Caco-2 (cell line): ENCODE data around the gene FBXO48. TPM values are rescaled to one million over a fixed set of nuclear protein-coding genes. Genes with fewer than 3 reads are reported as not detected.

Experiments used
- BruUV-seq: library from RNA; stranded (reverse); fragments of 400-500 nt; replicated peaks from 2 replicates; lab custom pipeline; 2021; lab: Mats Ljungman, UMichigan
- CTCF ChIA-PET: fragments of 300-600 bp; sonication (Branson Sonifier 250); formaldehyde crosslinking; loops from one replicate; lab custom pipeline; 2022; ENCODE audit warnings: antibody characterized with exemption; lab: Charles Lee
- POLR2A ChIA-PET: fragments of 300-600 bp; sonication (Branson Sonifier 250); formaldehyde crosslinking; loops from one replicate; lab custom pipeline; 2022; ENCODE audit warnings: antibody characterized with exemption; lab: Charles Lee
- DNase-seq, 2 experiments: peaks; one replicate each; pipeline versions ENCODE4 v3.0.0 to v3.0.0-alpha.2; 2020 to 2022
- H3K27me3 ChIP-seq: replicated peaks from 2 replicates; pipeline ENCODE4 v1.6.0; 2011; ENCODE audit warnings: low read length; ENCODE audit not compliant: control insufficient read depth, insufficient read depth
- H3K36me3 ChIP-seq: 2 replicates; pipeline ENCODE4 v1.5.1; 2011; ENCODE audit warnings: low read length; ENCODE audit not compliant: control insufficient read depth, insufficient read depth
- H3K4me1 ChIP-seq: fragments of 250-450 bp; sonication (Bioruptor Pico); 2 replicates; pipeline ENCODE4 v1.5.1; 2020; ENCODE audit warnings: mild to moderate bottlenecking
- H3K4me3 ChIP-seq: 2 replicates; pipeline ENCODE4 v1.5.1; 2011; ENCODE audit warnings: low read depth, mild to moderate bottlenecking, control low read depth, low read length
- H3K9me3 ChIP-seq: fragments of 250-450 bp; sonication (Bioruptor Pico); 2 replicates; pipeline ENCODE4 v1.5.1; 2020; ENCODE audit warnings: mild to moderate bottlenecking, moderate library complexity
- H3K27ac Mint-ChIP-seq: one replicate; pipeline ENCODE4 v1.8.0; 2022; ENCODE audit warnings: mixed read lengths; ENCODE audit not compliant: unreplicated experiment
- H3K27me3 Mint-ChIP-seq: one replicate; pipeline ENCODE4 v1.8.0; 2022; ENCODE audit warnings: mixed read lengths; ENCODE audit not compliant: insufficient read depth, unreplicated experiment
- H3K36me3 Mint-ChIP-seq: one replicate; pipeline ENCODE4 v1.8.0; 2022; ENCODE audit warnings: mild to moderate bottlenecking, mixed read lengths; ENCODE audit not compliant: insufficient read depth, unreplicated experiment
- H3K4me1 Mint-ChIP-seq: one replicate; pipeline ENCODE4 v1.8.0; 2022; ENCODE audit warnings: low read depth, mixed read lengths; ENCODE audit not compliant: unreplicated experiment
- H3K4me3 Mint-ChIP-seq: one replicate; pipeline ENCODE4 v1.8.0; 2022; ENCODE audit warnings: mild to moderate bottlenecking, moderate library complexity, mixed read lengths; ENCODE audit not compliant: unreplicated experiment
- H3K9me3 Mint-ChIP-seq: one replicate; pipeline ENCODE4 v1.8.0; 2022; ENCODE audit warnings: mixed read lengths; ENCODE audit not compliant: unreplicated experiment
- intact Hi-C: fragments of 100-400 bp; cut with micrococcal nuclease; formaldehyde crosslinking; loops from one replicate; pipeline ENCODE4 v1.10.0; 2022; ENCODE audit not compliant: unreplicated experiment
- total RNA-seq: library from RNA; stranded (reverse); gene quantifications from 2 replicates; pipeline ENCODE4 v1.2.3, GENCODE V29; 2022
- TF ChIP-seq, protein P1 (sequence below), 2 experiments: fragments of 200-600 bp in 1 of 2; IDR thresholded peaks; 1 replicate in 1 of 2; 2 replicates in 1 of 2; pipeline versions ENCODE4 v1.5.1 to v1.8.0; 2011 to 2022; ENCODE audit warnings: antibody characterized with exemption in 1 of 2, control low read depth in 1 of 2, inconsistent platforms in 1 of 2, low read depth in 1 of 2, low read length in 1 of 2, mild to moderate bottlenecking in 1 of 2, moderate library complexity in 1 of 2; ENCODE audit not compliant: insufficient read depth in 1 of 2, severe bottlenecking in 1 of 2, unreplicated experiment in 1 of 2

FBXO48 gene
- total RNA-seq, 1 experiment from 2014 or later, result 1.2 TPM

GRCh38 chr2:68425503-68425902 is 41.6 kb downstream of the FBXO48 start:
- Mint-ChIP-seq H3K4me3 (no peak overlapping the region), H3K4me1 (no peaks in the 10 kb centered on the region), H3K9me3 (no peaks in the 10 kb centered on the region), H3K27ac (no peak overlapping the region), H3K36me3 (no peaks in the 10 kb centered on the region), H3K27me3 (peaks cover 7% of the 10 kb centered on the region)
- no peaks in the 10 kb centered on the region for H3K36me3 ChIP-seq
- ChIA-PET CTCF (no interaction called here), POLR2A (no interaction called here)
- DNase-seq, result no peak
- no peaks in the 10 kb centered on the region for H3K4me1 ChIP-seq
- no TSS peak for BruUV-seq
- TF ChIP-seq, protein P1, sequence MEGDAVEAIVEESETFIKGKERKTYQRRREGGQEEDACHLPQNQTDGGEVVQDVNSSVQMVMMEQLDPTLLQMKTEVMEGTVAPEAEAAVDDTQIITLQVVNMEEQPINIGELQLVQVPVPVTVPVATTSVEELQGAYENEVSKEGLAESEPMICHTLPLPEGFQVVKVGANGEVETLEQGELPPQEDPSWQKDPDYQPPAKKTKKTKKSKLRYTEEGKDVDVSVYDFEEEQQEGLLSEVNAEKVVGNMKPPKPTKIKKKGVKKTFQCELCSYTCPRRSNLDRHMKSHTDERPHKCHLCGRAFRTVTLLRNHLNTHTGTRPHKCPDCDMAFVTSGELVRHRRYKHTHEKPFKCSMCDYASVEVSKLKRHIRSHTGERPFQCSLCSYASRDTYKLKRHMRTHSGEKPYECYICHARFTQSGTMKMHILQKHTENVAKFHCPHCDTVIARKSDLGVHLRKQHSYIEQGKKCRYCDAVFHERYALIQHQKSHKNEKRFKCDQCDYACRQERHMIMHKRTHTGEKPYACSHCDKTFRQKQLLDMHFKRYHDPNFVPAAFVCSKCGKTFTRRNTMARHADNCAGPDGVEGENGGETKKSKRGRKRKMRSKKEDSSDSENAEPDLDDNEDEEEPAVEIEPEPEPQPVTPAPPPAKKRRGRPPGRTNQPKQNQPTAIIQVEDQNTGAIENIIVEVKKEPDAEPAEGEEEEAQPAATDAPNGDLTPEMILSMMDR (IDR thresholded peaks at IDR 0.05; ENCODE audit: insufficient read depth in 1 of 2, low read depth in 1 of 2, low read length in 1 of 2, severe bottlenecking in 1 of 2, unreplicated experiment in 1 of 2), result no peak
- intact Hi-C loops, result no loop called here
- no peaks in the 10 kb centered on the region for H3K27me3 ChIP-seq
- no peak overlapping the region for H3K4me3 ChIP-seq
- H3K9me3 ChIP-seq, result no peaks in the 10 kb centered on the region

- ChIA-PET CTCF (interaction anchor here (0.5 kb wide), 1 partner anchor 16 kb away, joined by 3 read pairs; no protein-coding TSS in a partner anchor), POLR2A (no interaction called here)
- Mint-ChIP-seq H3K4me1 (no peaks in the 10 kb centered on the region), H3K9me3 (no peaks in the 10 kb centered on the region), H3K27ac (no peak overlapping the region), H3K36me3 (no peaks in the 10 kb centered on the region), H3K4me3 (no peak overlapping the region), H3K27me3 (peaks cover 7% of the 10 kb centered on the region)
- BruUV-seq, result no TSS peak
- Histone ChIP-seq H3K36me3 (no peaks in the 10 kb centered on the region), H3K4me3 (no peak overlapping the region), H3K4me1 (no peaks in the 10 kb centered on the region), H3K9me3 (no peaks in the 10 kb centered on the region), H3K27me3 (no peaks in the 10 kb centered on the region)
- TF ChIP-seq, protein P1 (IDR thresholded peaks at IDR 0.05; ENCODE audit: insufficient read depth in 1 of 2, low read depth in 1 of 2, low read length in 1 of 2, severe bottlenecking in 1 of 2, unreplicated experiment in 1 of 2), result no peak
- DNase-seq, result no peak
- intact Hi-C loops, result no loop called here
Observed at GRCh38 chr2:68423966-68424650, 43.0 kb downstream of the FBXO48 start.

GRCh38 chr2:68420254-68420910 is 46.7 kb downstream of the FBXO48 start:
- no peaks in the 10 kb centered on the region for H3K4me1 ChIP-seq
- Mint-ChIP-seq H3K36me3 (no peaks in the 10 kb centered on the region), H3K27me3 (peaks cover 9% of the 10 kb centered on the region), H3K4me3 (no peak overlapping the region), H3K4me1 (no peaks in the 10 kb centered on the region), H3K27ac (no peak overlapping the region), H3K9me3 (no peaks in the 10 kb centered on the region)
- no TSS peak for BruUV-seq
- intact Hi-C loops, result no loop called here
- no peak overlapping the region for H3K4me3 ChIP-seq
- no peaks in the 10 kb centered on the region for H3K9me3 ChIP-seq
- POLR2A ChIA-PET, result no interaction called here
- TF ChIP-seq, protein P1 (IDR thresholded peaks at IDR 0.05; ENCODE audit: insufficient read depth in 1 of 2, low read depth in 1 of 2, low read length in 1 of 2, severe bottlenecking in 1 of 2, unreplicated experiment in 1 of 2), result no peak
- H3K27me3 ChIP-seq, result no peaks in the 10 kb centered on the region; the same call in 1 of the 2 replicates
- no peaks in the 10 kb centered on the region for H3K36me3 ChIP-seq
- DNase-seq, result no peak
- CTCF ChIA-PET, result no interaction called here
